Cardiac muscle cell (in vitro differentiated cells and primary cell): Measurements from ENCODE around the gene CREB3. TPM values are rescaled to one million over a fixed set of nuclear protein-coding genes. Genes with fewer than 3 reads are reported as not detected.

Source experiments
- DNase-seq, 2 donors: peaks; one replicate each; pipeline versions ENCODE4 v3.0.0 to v3.0.0-alpha.2; 2010 to 2017; ENCODE audit warnings: low read depth in 1 of 2, low spot score in 1 of 2
- H3K27ac ChIP-seq: fragments of 200-600 bp; sonication (generic); 2 replicates; pipeline ENCODE4 v1.5.1; 2016
- H3K27me3 ChIP-seq: fragments of 200-600 bp; sonication (generic); 2 replicates; pipeline ENCODE4 v1.6.0; 2016; ENCODE audit warnings: control low read depth
- H3K36me3 ChIP-seq: fragments of 200-600 bp; sonication (generic); 2 replicates; pipeline ENCODE4 v1.5.1; 2016; ENCODE audit warnings: control low read depth
- H3K4me1 ChIP-seq: fragments of 200-600 bp; sonication (generic); 2 replicates; pipeline ENCODE4 v1.8.1; 2017; ENCODE audit warnings: low read depth, mild to moderate bottlenecking, mixed run types
- H3K4me3 ChIP-seq: fragments of 200-600 bp; sonication (generic); 2 replicates; pipeline ENCODE4 v1.5.1; 2016; ENCODE audit warnings: mild to moderate bottlenecking
- H3K9me3 ChIP-seq: fragments of 200-600 bp; sonication (generic); 2 replicates; pipeline ENCODE4 v1.5.1; 2017; ENCODE audit warnings: low read depth, mild to moderate bottlenecking, control low read depth
- polyA plus RNA-seq: library from polyadenylated mRNA; unstranded; fragments of >200 nt; fragmentation: Nextera tagmentation; extraction: Ambion mirVana; gene quantifications from 2 replicates; pipeline ENCODE4 v1.2.1, GENCODE V29; 2016
- total RNA-seq: library from RNA; depleted of rRNA; stranded (reverse); fragments of >200 nt; gene quantifications from 2 replicates; pipeline ENCODE4 v1.2.3, GENCODE V29; 2016
- TF ChIP-seq, protein P1 (sequence below): IDR thresholded peaks from 2 replicates; pipeline ENCODE4 v1.5.1; 2012; ENCODE audit warnings: low read depth, mild to moderate bottlenecking, low read length

The CREB3 gene
- total and polyA plus RNA-seq, 2 experiments from 2014 or later = 45.7 to 84.2 TPM

DNA sequence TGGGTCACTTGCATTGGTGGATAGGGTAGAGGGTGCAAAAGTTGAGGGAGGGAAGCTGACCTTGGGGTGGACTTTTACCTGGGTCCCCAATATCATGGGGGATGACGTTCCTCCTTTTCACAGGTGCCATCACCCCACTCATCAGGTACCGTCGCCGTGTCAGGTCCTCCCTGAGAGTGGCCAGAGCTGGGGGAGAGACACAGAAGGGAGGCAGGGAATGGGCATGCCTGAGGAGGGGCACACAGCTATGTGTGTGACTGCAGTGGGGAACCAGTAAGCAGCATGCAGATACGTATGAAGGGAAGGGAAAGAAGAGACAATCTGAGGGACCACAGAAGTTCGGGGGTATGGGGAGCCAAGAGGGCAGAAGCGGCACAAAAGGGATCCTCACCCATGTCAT, 6.5 kb downstream of the CREB3 start:
- peaks cover 82% of the 10 kb centered on the region for H3K36me3 ChIP-seq

DNA sequence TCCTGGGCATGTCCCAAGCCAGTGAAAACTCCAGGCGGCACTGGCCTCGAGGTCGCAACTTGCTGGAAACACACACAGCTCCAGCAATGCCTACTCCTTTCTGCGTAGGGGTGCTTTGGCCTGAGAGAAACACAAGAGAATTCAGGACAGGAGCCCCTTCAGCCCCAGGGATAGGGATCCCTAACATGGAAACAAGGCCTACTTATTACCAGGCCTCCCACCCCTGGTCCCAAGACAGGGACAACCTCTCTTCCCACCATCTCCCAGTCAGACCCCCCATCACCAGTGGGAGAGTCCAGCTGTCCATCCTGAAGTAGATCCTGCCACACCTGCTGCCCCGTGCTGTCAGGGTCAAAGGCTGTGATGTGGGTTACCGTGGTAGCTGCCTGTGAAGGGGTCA, 7.8 kb downstream of the CREB3 start:
- Histone ChIP-seq H3K36me3 (peaks cover 82% of the 10 kb centered on the region), H3K4me3 (no peak overlapping the region), H3K9me3 (no peaks in the 10 kb centered on the region), H3K27ac (no peak overlapping the region), H3K4me1 (no peaks in the 10 kb centered on the region), H3K27me3 (no peaks in the 10 kb centered on the region)
- DNase-seq = no peak
- TF ChIP-seq, protein P1, sequence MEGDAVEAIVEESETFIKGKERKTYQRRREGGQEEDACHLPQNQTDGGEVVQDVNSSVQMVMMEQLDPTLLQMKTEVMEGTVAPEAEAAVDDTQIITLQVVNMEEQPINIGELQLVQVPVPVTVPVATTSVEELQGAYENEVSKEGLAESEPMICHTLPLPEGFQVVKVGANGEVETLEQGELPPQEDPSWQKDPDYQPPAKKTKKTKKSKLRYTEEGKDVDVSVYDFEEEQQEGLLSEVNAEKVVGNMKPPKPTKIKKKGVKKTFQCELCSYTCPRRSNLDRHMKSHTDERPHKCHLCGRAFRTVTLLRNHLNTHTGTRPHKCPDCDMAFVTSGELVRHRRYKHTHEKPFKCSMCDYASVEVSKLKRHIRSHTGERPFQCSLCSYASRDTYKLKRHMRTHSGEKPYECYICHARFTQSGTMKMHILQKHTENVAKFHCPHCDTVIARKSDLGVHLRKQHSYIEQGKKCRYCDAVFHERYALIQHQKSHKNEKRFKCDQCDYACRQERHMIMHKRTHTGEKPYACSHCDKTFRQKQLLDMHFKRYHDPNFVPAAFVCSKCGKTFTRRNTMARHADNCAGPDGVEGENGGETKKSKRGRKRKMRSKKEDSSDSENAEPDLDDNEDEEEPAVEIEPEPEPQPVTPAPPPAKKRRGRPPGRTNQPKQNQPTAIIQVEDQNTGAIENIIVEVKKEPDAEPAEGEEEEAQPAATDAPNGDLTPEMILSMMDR = no peak

More for the DNA sequence above, 6.5 kb downstream of the CREB3 start:
- no peak for DNase-seq
- Histone ChIP-seq H3K27ac (no peak overlapping the region), H3K27me3 (no peaks in the 10 kb centered on the region), H3K9me3 (no peaks in the 10 kb centered on the region), H3K4me1 (no peaks in the 10 kb centered on the region), H3K4me3 (no peak overlapping the region)
- TF ChIP-seq, protein P1 = no peak

DNA sequence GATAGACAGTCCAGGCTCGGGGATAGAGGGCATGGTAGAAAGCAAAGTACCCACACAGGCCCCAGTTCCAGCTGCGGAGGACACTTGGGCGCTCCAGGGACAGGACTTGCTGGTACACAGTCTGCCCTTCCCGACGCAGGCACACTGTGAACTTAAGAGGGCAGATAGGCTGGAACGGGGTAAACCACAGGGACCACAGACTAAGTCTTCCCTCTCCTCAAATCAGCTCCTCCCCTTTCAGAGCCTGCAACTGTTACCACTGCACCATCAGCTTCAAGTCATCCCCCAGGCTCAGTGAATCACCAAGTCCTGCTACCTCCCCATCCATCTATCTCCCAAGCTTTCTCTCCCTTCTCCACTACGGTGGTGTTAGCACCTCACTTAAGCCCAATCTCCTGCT, 9.3 kb downstream of the CREB3 start:
- no peak for DNase-seq
- TF ChIP-seq, protein P1 = no peak
- H3K4me1 ChIP-seq = peaks cover 12% of the 10 kb centered on the region
- no peaks in the 10 kb centered on the region for H3K27me3 ChIP-seq
- H3K4me3 ChIP-seq = no peak overlapping the region
- peak overlapping the region; percentile 25 for H3K27ac ChIP-seq
- H3K9me3 ChIP-seq = no peaks in the 10 kb centered on the region
- peaks cover 74% of the 10 kb centered on the region for H3K36me3 ChIP-seq

DNA sequence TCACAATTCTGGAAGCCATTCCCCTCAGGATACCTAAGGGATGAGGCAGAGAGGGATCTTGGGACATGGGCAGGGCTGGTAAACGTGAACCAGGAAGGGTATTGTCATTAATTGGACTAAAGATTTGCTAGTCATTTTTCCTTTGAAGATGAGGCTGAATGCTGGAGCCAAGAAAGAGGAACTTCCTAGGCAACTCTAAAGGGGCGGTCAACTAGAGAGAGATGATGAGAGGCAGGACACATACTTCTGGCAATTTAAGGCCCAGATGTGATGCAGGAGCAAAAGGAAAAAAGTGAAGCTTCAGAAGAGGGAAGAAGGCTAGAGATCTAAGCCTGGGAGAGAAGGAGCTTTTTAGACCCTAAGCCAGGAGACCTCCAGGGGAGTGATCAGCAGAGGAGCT, 11.0 kb downstream of the CREB3 start:
- Histone ChIP-seq H3K27me3 (no peaks in the 10 kb centered on the region), H3K36me3 (peaks cover 57% of the 10 kb centered on the region), H3K27ac (no peak overlapping the region), H3K4me3 (no peak overlapping the region), H3K9me3 (no peaks in the 10 kb centered on the region), H3K4me1 (peaks cover 12% of the 10 kb centered on the region)
- TF ChIP-seq, protein P1 = no peak
- DNase-seq = no peak

DNA sequence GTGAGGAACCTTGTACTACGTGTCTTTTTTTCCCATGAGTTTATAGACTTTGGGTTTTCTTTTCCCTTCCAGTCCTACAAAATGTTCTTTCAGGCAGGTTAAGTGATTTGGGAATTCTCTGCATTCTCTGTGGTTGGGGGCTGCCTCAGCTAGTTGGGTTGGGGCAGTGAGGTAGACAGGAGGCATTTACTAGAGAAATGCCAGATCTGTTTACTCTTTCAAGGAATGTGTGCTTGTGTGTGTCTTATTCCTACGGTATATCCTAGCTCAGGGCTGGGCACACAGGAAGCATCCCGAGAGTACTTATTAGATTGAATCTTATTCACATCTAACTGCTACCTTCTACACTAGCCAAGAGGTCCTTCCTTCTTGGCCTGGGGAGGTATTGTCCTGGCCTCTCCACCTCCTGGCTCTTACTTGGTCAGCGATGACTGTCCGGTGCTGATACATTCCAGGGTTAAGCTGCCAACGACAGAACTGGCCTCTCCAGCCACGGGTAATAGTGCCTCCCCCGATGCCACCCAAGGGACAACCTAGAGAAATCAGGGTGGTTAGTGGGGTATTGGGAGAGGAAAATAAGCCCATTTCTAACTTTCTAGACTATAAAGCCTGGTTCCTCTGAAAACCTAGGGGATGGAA, 11.5 kb downstream of the CREB3 start:
- Histone ChIP-seq H3K4me3 (no peak overlapping the region), H3K36me3 (peaks cover 52% of the 10 kb centered on the region), H3K9me3 (no peaks in the 10 kb centered on the region), H3K27ac (no peak overlapping the region), H3K27me3 (no peaks in the 10 kb centered on the region), H3K4me1 (peaks cover 12% of the 10 kb centered on the region)
- DNase-seq = no peak
- TF ChIP-seq, protein P1 = no peak

DNA sequence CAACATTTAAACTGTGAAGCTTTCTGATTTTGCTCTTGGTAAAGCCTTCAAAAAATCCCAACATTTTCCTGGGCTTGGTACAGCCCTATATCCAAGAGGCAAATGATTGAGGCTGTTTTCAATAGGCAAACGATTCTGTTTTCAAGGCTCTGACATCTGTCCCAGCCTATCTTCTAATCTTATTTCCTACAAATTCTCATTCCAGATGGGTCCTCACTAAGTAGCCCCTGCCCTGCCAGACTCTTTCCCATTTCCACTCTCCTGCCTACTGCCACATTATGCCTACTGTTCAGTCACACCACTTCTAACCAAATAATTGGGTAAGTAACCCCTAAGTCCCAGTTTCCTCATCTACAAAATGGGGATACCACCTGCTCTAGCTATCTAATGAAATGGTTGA, 13.1 kb downstream of the CREB3 start:
- TF ChIP-seq, protein P1 = no peak
- Histone ChIP-seq H3K9me3 (no peaks in the 10 kb centered on the region), H3K4me1 (peaks cover 16% of the 10 kb centered on the region), H3K27me3 (no peaks in the 10 kb centered on the region), H3K36me3 (peaks cover 36% of the 10 kb centered on the region), H3K27ac (no peak overlapping the region), H3K4me3 (peak overlapping the region; percentile 75)
- DNase-seq = no peak
